ENCODE data around the gene TMEM25.

DNA sequence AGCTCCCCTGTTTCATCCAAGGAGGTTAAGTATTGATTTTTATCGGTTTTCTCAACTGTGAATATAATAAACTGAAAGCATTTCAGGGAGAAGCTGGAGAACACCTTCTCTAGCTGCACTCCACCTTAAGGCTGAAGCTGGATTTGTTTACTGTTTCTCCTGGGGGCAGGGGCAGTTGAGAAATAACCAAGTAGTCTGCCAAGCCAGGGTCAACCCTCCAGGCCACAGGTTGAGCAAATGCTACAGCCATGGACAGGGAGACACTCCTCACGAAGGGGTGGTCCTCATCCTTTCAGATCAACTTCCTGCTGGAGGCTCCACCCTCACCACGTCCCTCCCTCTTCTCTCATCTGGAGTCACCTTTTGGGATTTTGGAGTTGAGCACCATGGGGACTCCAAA, 3.9 kb upstream of the TMEM25 start, which contains the start of gene TTC36:
- TF ChIP-seq, protein P1, sequence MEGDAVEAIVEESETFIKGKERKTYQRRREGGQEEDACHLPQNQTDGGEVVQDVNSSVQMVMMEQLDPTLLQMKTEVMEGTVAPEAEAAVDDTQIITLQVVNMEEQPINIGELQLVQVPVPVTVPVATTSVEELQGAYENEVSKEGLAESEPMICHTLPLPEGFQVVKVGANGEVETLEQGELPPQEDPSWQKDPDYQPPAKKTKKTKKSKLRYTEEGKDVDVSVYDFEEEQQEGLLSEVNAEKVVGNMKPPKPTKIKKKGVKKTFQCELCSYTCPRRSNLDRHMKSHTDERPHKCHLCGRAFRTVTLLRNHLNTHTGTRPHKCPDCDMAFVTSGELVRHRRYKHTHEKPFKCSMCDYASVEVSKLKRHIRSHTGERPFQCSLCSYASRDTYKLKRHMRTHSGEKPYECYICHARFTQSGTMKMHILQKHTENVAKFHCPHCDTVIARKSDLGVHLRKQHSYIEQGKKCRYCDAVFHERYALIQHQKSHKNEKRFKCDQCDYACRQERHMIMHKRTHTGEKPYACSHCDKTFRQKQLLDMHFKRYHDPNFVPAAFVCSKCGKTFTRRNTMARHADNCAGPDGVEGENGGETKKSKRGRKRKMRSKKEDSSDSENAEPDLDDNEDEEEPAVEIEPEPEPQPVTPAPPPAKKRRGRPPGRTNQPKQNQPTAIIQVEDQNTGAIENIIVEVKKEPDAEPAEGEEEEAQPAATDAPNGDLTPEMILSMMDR (IDR thresholded peaks at IDR 0.05; ENCODE audit: extremely low read depth in 1 of 2, insufficient read depth in 1 of 2, low read depth in 1 of 2, low read length in 2 of 2) = no peak
- TF ChIP-seq FOS (IDR thresholded peaks at IDR 0.05; ENCODE audit: borderline replicate concordance, insufficient read depth, low read length) (no peak), POLR2A (IDR thresholded peaks at IDR 0.05; ENCODE audit: low read depth, low read length) (no peak), JUN (IDR thresholded peaks at IDR 0.05; ENCODE audit: borderline replicate concordance, insufficient read depth, insufficient read length, low read depth) (no peak), EZH2 (IDR thresholded peaks at IDR 0.05; ENCODE audit: borderline replicate concordance, low read depth, low read length, severe bottlenecking) (no peak)

Measured in endothelial cell of umbilical vein (primary cell).